H1 (cell line): ENCODE results near the gene FAM9B. TPM values are rescaled to one million over a fixed set of nuclear protein-coding genes. Genes with fewer than 3 reads are reported as not detected.

Source experiments
- CTCF ChIA-PET: fragments of 300-600 bp; sonication (Branson Sonifier 250); formaldehyde crosslinking; loops from one replicate; lab custom pipeline; 2021; ENCODE audit not compliant: partially characterized antibody; lab: Charles Lee
- POLR2A ChIA-PET: fragments of 300-600 bp; sonication (Branson Sonifier 250); formaldehyde crosslinking; loops from one replicate; lab custom pipeline; 2021; ENCODE audit warnings: inconsistent platforms; ENCODE audit not compliant: partially characterized antibody; lab: Charles Lee
- DNase-seq, 2 experiments: peaks; one replicate each; pipeline versions ENCODE4 v3.0.0 to v3.0.0-alpha.2; 2010 to 2022; ENCODE audit warnings: low spot score in 2 of 2, low read depth in 1 of 2, mixed read lengths in 1 of 2
- FAIRE-seq: peaks from 2 replicates; lab custom pipeline; 2011; peaks lifted over from hg19 to GRCh38; lab: Jason Lieb, UNC
- H2AFZ ChIP-seq: 2 replicates; pipeline ENCODE4 v1.8.1; 2012; ENCODE audit warnings: low read length, inconsistent platforms
- H2AK5ac ChIP-seq: 2 replicates; pipeline ENCODE4 v1.6.1; 2013; ENCODE audit warnings: low read depth, low read length
- H2BK120ac ChIP-seq: replicated peaks from 2 replicates; pipeline ENCODE3; 2013; ENCODE audit warnings: low read depth, low read length, inconsistent platforms
- H2BK12ac ChIP-seq: 2 replicates; pipeline ENCODE4 v1.6.1; 2013; ENCODE audit warnings: low read depth, low read length
- H2BK15ac ChIP-seq: 2 replicates; pipeline ENCODE4 v1.6.1; 2013; ENCODE audit warnings: low read length
- H2BK20ac ChIP-seq: 2 replicates; pipeline ENCODE4 v1.6.1; 2013; ENCODE audit warnings: low read length
- H2BK5ac ChIP-seq: 2 replicates; pipeline ENCODE4 v1.6.1; 2013; ENCODE audit warnings: low read depth, low read length
- H3K14ac ChIP-seq: 2 replicates; pipeline ENCODE4 v1.6.1; 2013; ENCODE audit warnings: inconsistent platforms; ENCODE audit not compliant: insufficient read length
- H3K18ac ChIP-seq: 2 replicates; pipeline ENCODE4 v1.6.1; 2013; ENCODE audit warnings: low read length; ENCODE audit errors: extremely low read depth
- H3K23ac ChIP-seq: 2 replicates; pipeline ENCODE4 v1.6.1; 2013; ENCODE audit warnings: inconsistent platforms; ENCODE audit not compliant: insufficient read length
- H3K23me2 ChIP-seq: 2 replicates; pipeline ENCODE4 v1.6.1; 2013; ENCODE audit warnings: low read depth, low read length
- H3K27ac ChIP-seq: 2 replicates; pipeline ENCODE4 v1.6.1; 2011; ENCODE audit warnings: low read depth, low read length, inconsistent platforms
- H3K27me3 ChIP-seq, 4 experiments: replicated peaks in 1 of 4; 1 replicate in 1 of 4; 2 replicates in 3 of 4; pipeline versions ENCODE4 v1.6.1 to v1.8.1; 2011 to 2013; ENCODE audit warnings: low read length in 3 of 4, mild to moderate bottlenecking in 3 of 4, inconsistent platforms in 2 of 4, mixed read lengths in 2 of 4, moderate library complexity in 1 of 4; ENCODE audit not compliant: control insufficient read depth in 3 of 4, insufficient read depth in 3 of 4; ENCODE audit errors: extremely low read depth in 1 of 4
- H3K36me3 ChIP-seq, 4 experiments: 2 replicates each; pipeline versions ENCODE4 v1.6.1 to v1.8.1; 2011 to 2013; ENCODE audit warnings: mild to moderate bottlenecking in 4 of 4, low read length in 3 of 4, moderate library complexity in 2 of 4, control low read depth in 1 of 4, inconsistent platforms in 1 of 4; ENCODE audit not compliant: insufficient read depth in 4 of 4, control insufficient read depth in 2 of 4
- H3K4ac ChIP-seq: replicated peaks from 2 replicates; pipeline ENCODE3; 2013; ENCODE audit warnings: low read length, low read depth, mixed read lengths, inconsistent platforms; ENCODE audit not compliant: insufficient read length
- H3K4me1 ChIP-seq, 4 experiments: replicated peaks in 1 of 4; 1 replicate in 1 of 4; 2 replicates in 3 of 4; pipeline versions ENCODE4 v1.6.1 to v1.8.1; 2011 to 2013; ENCODE audit warnings: low read length in 3 of 4, inconsistent platforms in 2 of 4, mixed read lengths in 1 of 4; ENCODE audit not compliant: insufficient read depth in 4 of 4, control insufficient read depth in 3 of 4
- H3K4me2 ChIP-seq, 2 experiments: 2 replicates each; pipeline versions ENCODE4 v1.6.1 to v1.8.1; 2011 to 2013; ENCODE audit warnings: low read depth in 2 of 2, low read length in 2 of 2, control low read depth in 1 of 2, inconsistent platforms in 1 of 2, mild to moderate bottlenecking in 1 of 2; ENCODE audit not compliant: insufficient read depth in 1 of 2
- H3K4me3 ChIP-seq, 4 experiments: fragments of 200-600, 300-600 bp in 1 of 4; sonication (generic), shearing (Covaris generic), sonication (Bioruptor Twin) in 1 of 4; 2 replicates each; pipeline versions ENCODE4 v1.5.1 to v1.8.1; 2011 to 2016; ENCODE audit warnings: low read length in 4 of 4, low read depth in 3 of 4, control low read depth in 2 of 4, inconsistent platforms in 2 of 4, mild to moderate bottlenecking in 2 of 4, mixed read lengths in 1 of 4, moderate library complexity in 1 of 4; ENCODE audit not compliant: insufficient read depth in 2 of 4; ENCODE audit errors: extremely low read depth in 1 of 4
- H3K56ac ChIP-seq: replicated peaks from 2 replicates; pipeline ENCODE3; 2013; ENCODE audit warnings: low read depth, mild to moderate bottlenecking, mixed read lengths, low read length, inconsistent platforms; ENCODE audit not compliant: insufficient read length
- H3K79me1 ChIP-seq: 2 replicates; pipeline ENCODE4 v1.6.1; 2013; ENCODE audit warnings: low read depth, low read length, control low read depth
- H3K79me2 ChIP-seq, 2 experiments: 2 replicates each; pipeline versions ENCODE4 v1.6.1 to v1.8.1; 2012 to 2013; ENCODE audit warnings: low read length in 2 of 2, mild to moderate bottlenecking in 2 of 2, inconsistent platforms in 1 of 2; ENCODE audit not compliant: insufficient read depth in 2 of 2, control insufficient read depth in 1 of 2
- H3K9ac ChIP-seq, 4 experiments: replicated peaks in 1 of 4; 1 replicate in 1 of 4; 2 replicates in 3 of 4; pipeline versions ENCODE4 v1.6.1 to v1.8.1; 2011 to 2013; ENCODE audit warnings: low read depth in 3 of 4, low read length in 3 of 4, control low read depth in 2 of 4, mild to moderate bottlenecking in 2 of 4, moderate library complexity in 2 of 4, inconsistent platforms in 1 of 4; ENCODE audit errors: extremely low read depth in 1 of 4
- H3K9me3 ChIP-seq, 2 experiments: 2 replicates each; pipeline versions ENCODE4 v1.6.1 to v1.8.1; 2012 to 2013; ENCODE audit warnings: mild to moderate bottlenecking in 2 of 2, moderate library complexity in 2 of 2, control low read depth in 1 of 2, inconsistent platforms in 1 of 2, low read depth in 1 of 2, low read length in 1 of 2, mixed read lengths in 1 of 2; ENCODE audit not compliant: insufficient read depth in 2 of 2
- H4K20me1 ChIP-seq, 2 experiments: replicated peaks in 1 of 2; 2 replicates each; pipeline versions ENCODE3 to v1.8.1; 2011 to 2013; ENCODE audit warnings: inconsistent platforms in 2 of 2, low read length in 2 of 2, mild to moderate bottlenecking in 1 of 2; ENCODE audit not compliant: insufficient read depth in 2 of 2, control insufficient read depth in 1 of 2
- H4K5ac ChIP-seq: 2 replicates; pipeline ENCODE4 v1.6.1; 2013; ENCODE audit warnings: low read length, low read depth, mixed read lengths, inconsistent platforms; ENCODE audit not compliant: insufficient read length
- H4K8ac ChIP-seq: 2 replicates; pipeline ENCODE4 v1.8.0; 2013; ENCODE audit warnings: mild to moderate bottlenecking, moderate library complexity, low read length, inconsistent platforms; ENCODE audit not compliant: insufficient read depth; ENCODE audit errors: extremely low read depth
- H4K91ac ChIP-seq: replicated peaks from 2 replicates; pipeline ENCODE3; 2013; ENCODE audit warnings: low read length, mixed read lengths, inconsistent platforms; ENCODE audit not compliant: insufficient read length
- CHD1 ChIP-seq: IDR thresholded peaks from 2 replicates; pipeline ENCODE4 v1.6.1; 2012; ENCODE audit warnings: low read depth, low read length, improper control_type of control experiment
- EGR1 ChIP-seq: IDR thresholded peaks from 2 replicates; pipeline ENCODE4 v1.6.1; 2011; ENCODE audit warnings: low read depth, low read length, borderline replicate concordance
- GTF2F1 ChIP-seq: IDR thresholded peaks from 2 replicates; pipeline ENCODE4 v1.6.1; 2012; ENCODE audit warnings: low read depth, low read length, improper control_type of control experiment, borderline replicate concordance
- RAD21 ChIP-seq, 2 experiments: IDR thresholded peaks in 1 of 2; conservative IDR thresholded peaks in 1 of 2; 2 replicates each; pipeline ENCODE4 v1.6.1; 2011; ENCODE audit warnings: low read depth in 2 of 2, low read length in 2 of 2, improper control_type of control experiment in 1 of 2, inconsistent platforms in 1 of 2, mild to moderate bottlenecking in 1 of 2, moderate library complexity in 1 of 2
- SIN3A ChIP-seq, 2 experiments: IDR thresholded peaks in 1 of 2; conservative IDR thresholded peaks in 1 of 2; 2 replicates each; pipeline ENCODE4 v1.6.1; 2011 to 2012; ENCODE audit warnings: low read length in 2 of 2, improper control_type of control experiment in 1 of 2, low read depth in 1 of 2, mild to moderate bottlenecking in 1 of 2
- SP2 ChIP-seq: IDR thresholded peaks from 2 replicates; pipeline ENCODE4 v1.6.1; 2012; ENCODE audit warnings: mild to moderate bottlenecking, low read length, inconsistent platforms
- SP4 ChIP-seq: IDR thresholded peaks from 2 replicates; pipeline ENCODE4 v1.6.1; 2012; ENCODE audit warnings: low read length, inconsistent platforms
- SUZ12 ChIP-seq: fragments of 200-600 bp; sonication (generic); IDR thresholded peaks from 2 replicates; pipeline ENCODE4 v1.6.1; 2012; ENCODE audit warnings: mild to moderate bottlenecking, inconsistent platforms, low read length, moderate library complexity, mixed read lengths
- TAF1 ChIP-seq: IDR thresholded peaks from 2 replicates; pipeline ENCODE4 v1.6.1; 2011; ENCODE audit warnings: mild to moderate bottlenecking, low read depth, low read length
- TEAD4 ChIP-seq: IDR thresholded peaks from 2 replicates; pipeline ENCODE4 v1.6.1; 2012; ENCODE audit warnings: low read depth, low read length, inconsistent platforms, mixed read lengths
- WGBS, 2 experiments: shearing (Covaris generic) in 1 of 2; methylation state at CpG; one replicate each; pipeline versions ENCODE4 v1.1.6 to v1.1.7; 2013 to 2015; ENCODE audit warnings: low lambda C conversion rate in 2 of 2, mixed read lengths in 2 of 2, inconsistent platforms in 1 of 2, low coverage in 1 of 2, missing lambda C conversion rate in 1 of 2; ENCODE audit not compliant: insufficient replicate concordance in 2 of 2, insufficient coverage in 1 of 2, insufficient read length in 1 of 2; ENCODE audit errors: extremely low coverage in 1 of 2, missing lambda C conversion rate in 1 of 2; 5-methylcytosine and 5-hydroxymethylcytosine counted together
- long read RNA-seq, 2 experiments: library from RNA in 1 of 2; library from capped mRNA in 1 of 2; stranded (forward); transcript quantifications; one replicate each; pipeline ENCODE4 v2.0.0, GENCODE V29; 2021; ENCODE audit warnings: inconsistent platforms in 1 of 2
- polyA minus RNA-seq, 3 experiments: library from RNA; depleted of rRNA, polyadenylated mRNA; stranded (reverse); fragments of >200 nt; gene quantifications; 1 replicate in 2 of 3; 2 replicates in 1 of 3; pipeline ENCODE4 v1.2.3, GENCODE V29; 2011
- polyA plus RNA-seq, 7 experiments: library from polyadenylated mRNA; depleted of rRNA in 3 of 7; stranded (reverse) in 5 of 7; unstranded in 2 of 7; fragments of >200 nt in 5 of 7; fragments of 200-250 nt in 2 of 7; gene quantifications; 1 replicate in 5 of 7; 2 replicates in 1 of 7; 4 replicates in 1 of 7; pipeline versions ENCODE4 v1.2.1 to v1.2.3, GENCODE V29; 2011 to 2013; ENCODE audit warnings: missing spikeins in 2 of 7, mixed read lengths in 2 of 7
- total RNA-seq: library from RNA; stranded (reverse); fragmentation: NEBNext Ultra II Directional; extraction: Animal tissue kit (Norgen Biotek cat#: 25700); gene quantifications from 2 replicates; pipeline ENCODE4 v1.2.1, GENCODE V29; 2021
- TF ChIP-seq, protein P1 (sequence below): IDR thresholded peaks from 2 replicates; pipeline ENCODE4 v1.6.1; 2012; ENCODE audit warnings: low read length, inconsistent platforms

The FAM9B gene
- not detected in 2 replicates for total RNA-seq
- polyA plus RNA-seq (2011; rRNA removed), result not detected in 2 replicates
- not detected for polyA plus RNA-seq (2011; cell fraction: cytosol; rRNA removed)
- polyA plus RNA-seq (2011; cell fraction: nucleus; rRNA removed), result not detected
- not detected in 4 replicates for polyA plus RNA-seq (2012, experiment 1 of 2)
- not detected for polyA plus RNA-seq (2012, experiment 2 of 2)
- not detected for polyA plus RNA-seq (2013, experiment 1 of 2)
- polyA plus RNA-seq (2013, experiment 2 of 2), result not detected
- not detected in 2 replicates for polyA minus RNA-seq (2011; rRNA and poly(A)+ RNA removed)
- not detected for polyA minus RNA-seq (2011; cell fraction: cytosol; rRNA and poly(A)+ RNA removed)
- not detected for polyA minus RNA-seq (2011; cell fraction: nucleus; rRNA and poly(A)+ RNA removed)
- long read RNA-seq, experiment 1, result 0 reads
- long read RNA-seq, experiment 2, result 0 reads

DNA sequence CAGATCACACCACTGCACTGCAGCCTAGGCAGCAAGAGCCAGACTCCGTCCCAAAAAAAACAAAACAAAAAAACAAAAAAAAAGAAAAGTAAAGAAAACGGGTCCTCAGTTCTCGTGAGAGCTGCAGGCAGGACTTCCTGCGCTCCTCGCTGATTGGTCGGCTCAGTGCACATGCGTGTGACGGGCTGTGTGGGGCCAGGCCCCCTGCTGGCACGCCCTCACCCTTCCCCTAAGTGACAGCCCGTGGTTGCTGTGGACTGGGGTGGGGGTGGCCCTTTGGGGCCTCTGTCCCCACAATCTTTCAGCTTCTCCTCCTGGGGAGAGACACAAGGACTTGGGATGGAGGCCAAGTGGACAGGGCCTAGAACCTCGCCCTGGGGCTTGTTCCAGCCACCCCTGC lies at the start of gene FAM9B:
Gene FAM9B, minus strand, starts transcription at position 139 of the 400 bp plus-strand sequence. CDS start 1,141 bp downstream, outside the sequence.
- FAIRE-seq (no peak), DNase-seq (no peak)
- Histone ChIP-seq H3K4me2 (no peak within 1 kb of the TSS), H3K27me3 (no peaks in the 10 kb centered on the region), H4K8ac (no peak within 1 kb of the TSS), H3K27ac (no peak within 1 kb of the TSS), H3K36me3 (no peaks in the 10 kb centered on the region), H3K4me3 (no peak within 1 kb of the TSS), H4K5ac (no peak within 1 kb of the TSS), H2BK5ac (no peak within 1 kb of the TSS), H4K20me1 (no peaks in the 10 kb centered on the region), H2AFZ (no peak within 1 kb of the TSS), H2BK20ac (no peak within 1 kb of the TSS), H3K4ac (no peak within 1 kb of the TSS), H3K23me2 (no peaks in the 10 kb centered on the region), H3K9ac (no peak within 1 kb of the TSS), H2BK12ac (no peak within 1 kb of the TSS), H2AK5ac (no peak within 1 kb of the TSS), H3K79me1 (no peaks in the 10 kb centered on the region), H2BK120ac (no peak within 1 kb of the TSS), H3K79me2 (no peaks in the 10 kb centered on the region), H4K91ac (no peak within 1 kb of the TSS), H3K23ac (no peak within 1 kb of the TSS), H3K18ac (no peak within 1 kb of the TSS), H3K56ac (no peak within 1 kb of the TSS), H3K4me1 (no peaks in the 10 kb centered on the region), H2BK15ac (no peak within 1 kb of the TSS), H3K9me3 (no peaks in the 10 kb centered on the region), H3K14ac (no peak within 1 kb of the TSS)
- POLR2A ChIA-PET, result interaction anchor here (0.6 kb wide), 1 partner anchor 158 kb away, joined by 4 read pairs; no protein-coding TSS in a partner anchor
- 80% methylated on average over 1 of the region's 11 CpGs; no CpG with 5 or more reads in 1 of the 2 experiments for WGBS, 2 experiments
- CTCF ChIA-PET, result interaction anchor here (0.6 kb wide), 1 partner anchor 721 kb away, joined by 3 read pairs; no protein-coding TSS in a partner anchor
- no peak for TF ChIP-seq SP4
- no peak for TF ChIP-seq SIN3A (conservative IDR thresholded peaks at IDR 0.05 in 1 of 2, IDR thresholded peaks at IDR 0.05 in 1 of 2; ENCODE audit: low read depth in 1 of 2, low read length in 2 of 2)
- TF ChIP-seq RAD21 (IDR thresholded peaks at IDR 0.05 in 1 of 2, conservative IDR thresholded peaks at IDR 0.05 in 1 of 2; ENCODE audit: low read depth in 2 of 2, low read length in 2 of 2), result no peak
- no peak for TF ChIP-seq SUZ12
- no peak for TF ChIP-seq CHD1
- no peak for TF ChIP-seq TEAD4
- TF ChIP-seq EGR1, result no peak
- TF ChIP-seq, protein P1, sequence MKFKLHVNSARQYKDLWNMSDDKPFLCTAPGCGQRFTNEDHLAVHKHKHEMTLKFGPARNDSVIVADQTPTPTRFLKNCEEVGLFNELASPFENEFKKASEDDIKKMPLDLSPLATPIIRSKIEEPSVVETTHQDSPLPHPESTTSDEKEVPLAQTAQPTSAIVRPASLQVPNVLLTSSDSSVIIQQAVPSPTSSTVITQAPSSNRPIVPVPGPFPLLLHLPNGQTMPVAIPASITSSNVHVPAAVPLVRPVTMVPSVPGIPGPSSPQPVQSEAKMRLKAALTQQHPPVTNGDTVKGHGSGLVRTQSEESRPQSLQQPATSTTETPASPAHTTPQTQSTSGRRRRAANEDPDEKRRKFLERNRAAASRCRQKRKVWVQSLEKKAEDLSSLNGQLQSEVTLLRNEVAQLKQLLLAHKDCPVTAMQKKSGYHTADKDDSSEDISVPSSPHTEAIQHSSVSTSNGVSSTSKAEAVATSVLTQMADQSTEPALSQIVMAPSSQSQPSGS, result no peak
- no peak for TF ChIP-seq TAF1
- TF ChIP-seq SP2, result no peak
- no peak for TF ChIP-seq GTF2F1
